Measurements from ENCODE around the gene SLC25A14. TPM values are rescaled to one million over a fixed set of nuclear protein-coding genes. Genes with fewer than 3 reads are reported as not detected.

The SLC25A14 gene
- total RNA-seq, 1 experiment from 2014 or later, result 13.1 TPM

GRCh38 chrX:130415201-130415600, 75.5 kb downstream of the SLC25A14 start:
- RAD21 ChIA-PET (ENCODE audit: low non-redundant PET in 1 of 2, low total read pairs in 2 of 2, uncharacterized antibody in 2 of 2, unreplicated experiment in 2 of 2), result no interaction called here
- BruUV-seq (replicated peaks), result no TSS peak
- H3K79me2 ChIP-seq (ENCODE audit: insufficient read depth, low read length), result no peaks in the 10 kb centered on the region

More at GRCh38 chrX:130415201-130415600, 75.5 kb downstream of the SLC25A14 start:
- TF ChIP-seq EZH2 (IDR thresholded peaks at IDR 0.05) (no peak), REST (IDR thresholded peaks at IDR 0.05; ENCODE audit: low read depth) (no peak), SRF (IDR thresholded peaks at IDR 0.05; ENCODE audit: low read depth) (no peak), YY1 (IDR thresholded peaks at IDR 0.05; ENCODE audit: extremely low read depth, insufficient replicate concordance, low read depth, low read length) (no peak), RAD21 (IDR thresholded peaks at IDR 0.05; ENCODE audit: low read depth) (no peak), FOSL1 (IDR thresholded peaks at IDR 0.05; ENCODE audit: low read depth) (no peak), CBX3 (IDR thresholded peaks at IDR 0.05; ENCODE audit: low read depth) (no peak)
- TF ChIP-seq, protein P1, sequence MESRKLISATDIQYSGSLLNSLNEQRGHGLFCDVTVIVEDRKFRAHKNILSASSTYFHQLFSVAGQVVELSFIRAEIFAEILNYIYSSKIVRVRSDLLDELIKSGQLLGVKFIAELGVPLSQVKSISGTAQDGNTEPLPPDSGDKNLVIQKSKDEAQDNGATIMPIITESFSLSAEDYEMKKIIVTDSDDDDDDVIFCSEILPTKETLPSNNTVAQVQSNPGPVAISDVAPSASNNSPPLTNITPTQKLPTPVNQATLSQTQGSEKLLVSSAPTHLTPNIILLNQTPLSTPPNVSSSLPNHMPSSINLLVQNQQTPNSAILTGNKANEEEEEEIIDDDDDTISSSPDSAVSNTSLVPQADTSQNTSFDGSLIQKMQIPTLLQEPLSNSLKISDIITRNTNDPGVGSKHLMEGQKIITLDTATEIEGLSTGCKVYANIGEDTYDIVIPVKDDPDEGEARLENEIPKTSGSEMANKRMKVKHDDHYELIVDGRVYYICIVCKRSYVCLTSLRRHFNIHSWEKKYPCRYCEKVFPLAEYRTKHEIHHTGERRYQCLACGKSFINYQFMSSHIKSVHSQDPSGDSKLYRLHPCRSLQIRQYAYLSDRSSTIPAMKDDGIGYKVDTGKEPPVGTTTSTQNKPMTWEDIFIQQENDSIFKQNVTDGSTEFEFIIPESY (IDR thresholded peaks at IDR 0.05; ENCODE audit: extremely low read depth, insufficient replicate concordance, low read length), result no peak
- no peaks in the 10 kb centered on the region for H3K27me3 ChIP-seq (ENCODE audit: insufficient read depth, low read length)
- no peak overlapping the region for H3K4me2 ChIP-seq (ENCODE audit: low read length)
- H2AFZ ChIP-seq (ENCODE audit: low read depth, low read length, poor library complexity, severe bottlenecking), result no peak overlapping the region
- H3K36me3 ChIP-seq (ENCODE audit: control insufficient read depth in 1 of 2, insufficient read depth in 2 of 2, low read length in 2 of 2), result 0 out of 4 replicates have a peak, but pooled peaks cover 0 to 4% of the 10 kb centered on the region in 2 experiments
- no peak for DNase-seq (ENCODE audit: low read depth, low spot score)
- no peak overlapping the region for H3K27ac ChIP-seq (ENCODE audit: low read depth, low read length)
- H3K9me2 ChIP-seq (ENCODE audit: insufficient read depth), result no peaks in the 10 kb centered on the region
- no peak overlapping the region for H3K4me3 ChIP-seq (replicated peaks in 1 of 2; ENCODE audit: low read depth in 1 of 2, low read length in 2 of 2)
- no peak for ATAC-seq
- no peaks in the 10 kb centered on the region for H3K4me1 ChIP-seq (ENCODE audit: control insufficient read depth in 1 of 2, insufficient read depth in 2 of 2, low read length in 2 of 2)
- no peaks in the 10 kb centered on the region for H4K20me1 ChIP-seq (ENCODE audit: insufficient read depth)
- intact Hi-C loops (cut with micrococcal nuclease), result no loop called here
- POLR2A ChIA-PET, result no interaction called here
- CTCF ChIA-PET, result no interaction called here
- H3K9ac ChIP-seq (ENCODE audit: low read length), result no peak overlapping the region
- no peaks in the 10 kb centered on the region for H3K9me3 ChIP-seq (ENCODE audit: control insufficient read depth in 1 of 2, insufficient read depth in 1 of 2, low read depth in 1 of 2, low read length in 2 of 2)
